ENCODE results near the gene PRKN.

Gene PRKN

GRCh38 chr6:161444464-161444863 is 1283.1 kb downstream of the PRKN start:
- DNase-seq (ENCODE audit: extremely low read depth in 1 of 2, low read depth in 1 of 2): no peak

GRCh38 chr6:161443848-161444247 is 1283.7 kb downstream of the PRKN start:
- no peak for DNase-seq (ENCODE audit: extremely low read depth in 1 of 2, low read depth in 1 of 2)

- DNase-seq (ENCODE audit: extremely low read depth in 1 of 2, low read depth in 1 of 2): no peak
These were observed 1285.1 kb downstream of the PRKN start for GRCh38 chr6:161442420-161442819.

GRCh38 chr6:161440299-161440698 is 1287.3 kb downstream of the PRKN start:
- DNase-seq (ENCODE audit: extremely low read depth in 1 of 2, low read depth in 1 of 2): no peak

- DNase-seq (ENCODE audit: extremely low read depth in 1 of 2, low read depth in 1 of 2): no peak
These were observed 1288.5 kb downstream of the PRKN start for GRCh38 chr6:161439093-161439492.

GRCh38 chr6:161438430-161439030 is 1289.0 kb downstream of the PRKN start:
- no peak for DNase-seq (ENCODE audit: extremely low read depth in 1 of 2, low read depth in 1 of 2)

- DNase-seq (ENCODE audit: extremely low read depth in 1 of 2, low read depth in 1 of 2): no peak
These were observed 1289.7 kb downstream of the PRKN start for GRCh38 chr6:161437851-161438250.

- DNase-seq (ENCODE audit: extremely low read depth in 1 of 2, low read depth in 1 of 2): no peak
These were observed 1291.3 kb downstream of the PRKN start for GRCh38 chr6:161436106-161436876.

GRCh38 chr6:161435748-161436070 is 1291.9 kb downstream of the PRKN start:
- DNase-seq (ENCODE audit: extremely low read depth in 1 of 2, low read depth in 1 of 2): no peak

GRCh38 chr6:161434921-161435747 is 1292.4 kb downstream of the PRKN start:
- no peak for DNase-seq (ENCODE audit: extremely low read depth in 1 of 2, low read depth in 1 of 2)

- DNase-seq (ENCODE audit: extremely low read depth in 1 of 2, low read depth in 1 of 2): no peak
These were observed 1293.2 kb downstream of the PRKN start for GRCh38 chr6:161434350-161434749.

GRCh38 chr6:161432546-161432945 is 1295.0 kb downstream of the PRKN start:
- DNase-seq (ENCODE audit: extremely low read depth in 1 of 2, low read depth in 1 of 2): no peak

GRCh38 chr6:161429921-161430490 is 1297.6 kb downstream of the PRKN start:
- no peak for DNase-seq (ENCODE audit: extremely low read depth in 1 of 2, low read depth in 1 of 2)

GRCh38 chr6:161424421-161424820 is 1303.1 kb downstream of the PRKN start:
- DNase-seq (ENCODE audit: extremely low read depth in 1 of 2, low read depth in 1 of 2): no peak

- DNase-seq (ENCODE audit: extremely low read depth in 1 of 2, low read depth in 1 of 2): no peak
These were observed 1304.6 kb downstream of the PRKN start for GRCh38 chr6:161422710-161423680.

- DNase-seq (ENCODE audit: extremely low read depth in 1 of 2, low read depth in 1 of 2): no peak
These were observed 1309.1 kb downstream of the PRKN start for GRCh38 chr6:161418463-161418945.

GRCh38 chr6:161417717-161418462 is 1309.7 kb downstream of the PRKN start:
- DNase-seq (ENCODE audit: extremely low read depth in 1 of 2, low read depth in 1 of 2): no peak

- no peak for DNase-seq (ENCODE audit: extremely low read depth in 1 of 2, low read depth in 1 of 2)
These were observed 1312.2 kb downstream of the PRKN start for GRCh38 chr6:161415302-161415855.

- no peak for DNase-seq (ENCODE audit: extremely low read depth in 1 of 2, low read depth in 1 of 2)
These were observed 1312.9 kb downstream of the PRKN start for GRCh38 chr6:161414707-161415106.

Data from activated CD8-positive, alpha-beta memory T cell treated with anti-CD3 and anti-CD28 coated beads for 1 hour (primary cell).